HEK293 (cell line): ENCODE data around the gene ALDH18A1.

Experiments
- CTCF ChIA-PET: fragments of 350-600 bp; formaldehyde crosslinking; extraction: SDS; loops from one replicate; lab custom pipeline; 2021; ENCODE audit warnings: antibody characterized with exemption; lab: Yijun Ruan, JAX
- POLR2A ChIA-PET: fragments of 300-600 bp; formaldehyde crosslinking; extraction: SDS; loops from one replicate; lab custom pipeline; 2020; ENCODE audit warnings: antibody characterized with exemption, inconsistent platforms; lab: Yijun Ruan, JAX
- H3K27ac ChIP-seq: fragments of 200-500 bp; sonication (Bioruptor generic); 2 replicates; pipeline ENCODE4 v1.5.1; 2014; ENCODE audit warnings: low read depth, low read length, control low read depth, inconsistent platforms; ENCODE audit errors: extremely low read depth
- H3K36me3 ChIP-seq, 2 experiments: fragments of 200-500 bp in 1 of 2; sonication (Bioruptor generic) in 1 of 2; 1 replicate in 1 of 2; 2 replicates in 1 of 2; pipeline ENCODE4 v1.5.1; 2014 to 2017; ENCODE audit warnings: inconsistent platforms in 2 of 2, low read length in 2 of 2; ENCODE audit not compliant: control insufficient read depth in 2 of 2, insufficient read depth in 1 of 2
- H3K4me1 ChIP-seq: fragments of 200-500 bp; sonication (Bioruptor generic); 2 replicates; pipeline ENCODE4 v1.5.1; 2014; ENCODE audit warnings: mild to moderate bottlenecking, low read length, inconsistent platforms; ENCODE audit not compliant: control insufficient read depth, insufficient read depth
- H3K4me3 ChIP-seq: 2 replicates; pipeline ENCODE4 v1.5.1; 2011; ENCODE audit warnings: low read depth, mild to moderate bottlenecking, control low read depth, low read length, moderate library complexity
- H3K9me3 ChIP-seq: fragments of 200-500 bp; sonication (Bioruptor generic); 2 replicates; pipeline ENCODE4 v1.5.1; 2014; ENCODE audit warnings: low read depth, low read length, inconsistent platforms; ENCODE audit not compliant: control insufficient read depth, insufficient read depth
- KLF10 ChIP-seq: fragments of 450-650 bp; IDR thresholded peaks from 2 replicates; pipeline ENCODE4 v1.5.1; 2018; ENCODE audit warnings: missing biosample characterization, mild to moderate bottlenecking, missing genetic modification characterization
- KLF9 ChIP-seq: fragments of 450-650 bp; formaldehyde crosslinking; IDR thresholded peaks from 2 replicates; pipeline ENCODE4 v1.5.1; 2016; ENCODE audit warnings: missing biosample characterization, missing genetic modification characterization, low read depth
- OSR2 ChIP-seq: fragments of 450-650 bp; formaldehyde crosslinking; IDR thresholded peaks from 2 replicates; pipeline ENCODE4 v1.5.1; 2016; ENCODE audit warnings: missing biosample characterization, missing genetic modification characterization
- PRDM1 ChIP-seq: fragments of 450-650 bp; formaldehyde crosslinking; IDR thresholded peaks from 2 replicates; pipeline ENCODE4; 2016; ENCODE audit warnings: missing biosample characterization, missing genetic modification characterization
- SETDB1 ChIP-seq: IDR thresholded peaks from one replicate; pipeline ENCODE4 v1.6.1; 2017; ENCODE audit warnings: mild to moderate bottlenecking, low read length, moderate library complexity, mixed read lengths; ENCODE audit not compliant: insufficient read length
- TRIM28 ChIP-seq: IDR thresholded peaks from 2 replicates; pipeline ENCODE4 v1.6.1; 2011; ENCODE audit warnings: low read length, control low read depth, borderline replicate concordance
- ZNF112 ChIP-seq: fragments of 450-650 bp; formaldehyde crosslinking; IDR thresholded peaks from 2 replicates; pipeline ENCODE4 v1.5.0; 2017; ENCODE audit warnings: missing biosample characterization, missing genetic modification characterization
- ZNF133 ChIP-seq: fragments of 450-650 bp; formaldehyde crosslinking; IDR thresholded peaks from 2 replicates; pipeline ENCODE4 v1.5.1; 2016; ENCODE audit warnings: missing biosample characterization, missing genetic modification characterization
- ZNF175 ChIP-seq: fragments of 450-650 bp; formaldehyde crosslinking; IDR thresholded peaks from 2 replicates; pipeline ENCODE4 v1.5.1; 2016; ENCODE audit warnings: missing biosample characterization, missing genetic modification characterization
- ZNF223 ChIP-seq: fragments of 450-650 bp; formaldehyde crosslinking; IDR thresholded peaks from 2 replicates; pipeline ENCODE4 v1.5.1; 2016; ENCODE audit warnings: missing biosample characterization, missing genetic modification characterization
- ZNF521 ChIP-seq: fragments of 450-650 bp; formaldehyde crosslinking; IDR thresholded peaks from 2 replicates; pipeline ENCODE4 v1.5.1; 2017; ENCODE audit warnings: missing biosample characterization, mild to moderate bottlenecking, missing genetic modification characterization
- ZNF530 ChIP-seq: fragments of 450-650 bp; formaldehyde crosslinking; IDR thresholded peaks from 2 replicates; pipeline ENCODE4 v1.5.1; 2016; ENCODE audit warnings: low read depth, missing biosample characterization, missing genetic modification characterization
- ZNF585B ChIP-seq: fragments of 450-650 bp; formaldehyde crosslinking; IDR thresholded peaks from 2 replicates; pipeline ENCODE4 v1.5.1; 2016; ENCODE audit warnings: missing biosample characterization, missing genetic modification characterization
- ZNF629 ChIP-seq: fragments of 450-650 bp; formaldehyde crosslinking; IDR thresholded peaks from 2 replicates; pipeline ENCODE4 v1.5.1; 2017; ENCODE audit warnings: missing biosample characterization, missing genetic modification characterization
- ZNF701 ChIP-seq: fragments of 450-650 bp; formaldehyde crosslinking; IDR thresholded peaks from 2 replicates; pipeline ENCODE4 v1.5.1; 2016; ENCODE audit warnings: missing biosample characterization, missing genetic modification characterization
- ZNF830 ChIP-seq: fragments of 450-650 bp; IDR thresholded peaks from 2 replicates; pipeline ENCODE4 v1.5.0; 2018; ENCODE audit warnings: missing biosample characterization, missing genetic modification characterization, low read depth, mild to moderate bottlenecking, moderate library complexity
- TF ChIP-seq, protein P1 (sequence below): fragments of 450-650 bp; formaldehyde crosslinking; IDR thresholded peaks from 2 replicates; pipeline ENCODE4 v1.5.1; 2016; ENCODE audit warnings: missing biosample characterization, missing genetic modification characterization, low read depth
- TF ChIP-seq, protein P2 (sequence below): fragments of 450-650 bp; formaldehyde crosslinking; IDR thresholded peaks from 2 replicates; pipeline ENCODE4 v1.5.1; 2016; ENCODE audit warnings: missing biosample characterization, missing genetic modification characterization
- TF ChIP-seq, protein P3 (sequence below): fragments of 450-650 bp; formaldehyde crosslinking; IDR thresholded peaks from 2 replicates; pipeline ENCODE4 v1.5.1; 2017; ENCODE audit warnings: missing biosample characterization, missing genetic modification characterization
- TF ChIP-seq, protein P4 (sequence below): fragments of 450-650 bp; formaldehyde crosslinking; IDR thresholded peaks from 2 replicates; pipeline ENCODE4 v1.5.0; 2017; ENCODE audit warnings: missing biosample characterization, missing genetic modification characterization, borderline replicate concordance

The ALDH18A1 gene

DNA sequence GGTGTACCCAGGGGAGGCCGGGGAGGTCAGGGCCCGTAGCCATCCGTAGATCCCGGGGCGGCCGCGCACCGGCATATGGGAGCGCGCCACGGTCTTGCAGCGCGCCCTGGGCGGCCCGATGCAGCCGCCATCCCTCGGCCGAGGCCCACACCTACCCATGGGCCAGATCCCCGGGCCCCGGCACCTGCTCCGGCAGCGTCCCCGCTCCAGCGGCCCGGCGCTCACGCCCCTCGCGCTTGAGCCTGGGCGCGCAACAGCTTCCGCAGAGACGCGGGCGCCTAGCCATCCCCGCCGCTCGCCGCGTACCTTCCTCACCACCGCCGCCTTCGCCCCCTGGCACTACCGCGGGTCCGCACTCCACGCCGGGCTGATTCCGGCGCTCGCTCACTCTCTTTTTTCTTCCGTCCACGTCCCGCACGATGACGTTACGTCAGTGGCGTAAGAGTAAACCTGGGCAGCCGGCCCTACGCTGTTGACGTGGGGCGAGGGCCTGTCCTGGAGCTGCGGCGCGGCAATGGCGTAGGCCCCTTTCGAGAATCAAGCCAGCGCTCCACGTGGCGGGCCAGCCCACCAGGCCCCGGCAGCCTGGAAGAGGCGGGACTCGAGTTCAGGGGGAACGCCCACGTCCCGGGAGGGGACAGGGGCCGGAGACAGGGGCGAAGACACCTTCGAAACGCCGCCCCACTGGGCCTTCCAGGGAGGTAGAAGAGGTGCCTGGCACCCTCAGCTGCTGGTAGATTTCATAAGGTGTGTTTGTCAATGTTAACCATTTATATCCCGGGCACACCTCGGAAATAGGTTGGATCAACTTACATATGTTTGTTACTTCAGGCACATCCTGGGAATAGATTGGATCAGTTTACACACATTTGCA is at the start of gene ALDH18A1 (continued):
- TF ChIP-seq, protein P1, sequence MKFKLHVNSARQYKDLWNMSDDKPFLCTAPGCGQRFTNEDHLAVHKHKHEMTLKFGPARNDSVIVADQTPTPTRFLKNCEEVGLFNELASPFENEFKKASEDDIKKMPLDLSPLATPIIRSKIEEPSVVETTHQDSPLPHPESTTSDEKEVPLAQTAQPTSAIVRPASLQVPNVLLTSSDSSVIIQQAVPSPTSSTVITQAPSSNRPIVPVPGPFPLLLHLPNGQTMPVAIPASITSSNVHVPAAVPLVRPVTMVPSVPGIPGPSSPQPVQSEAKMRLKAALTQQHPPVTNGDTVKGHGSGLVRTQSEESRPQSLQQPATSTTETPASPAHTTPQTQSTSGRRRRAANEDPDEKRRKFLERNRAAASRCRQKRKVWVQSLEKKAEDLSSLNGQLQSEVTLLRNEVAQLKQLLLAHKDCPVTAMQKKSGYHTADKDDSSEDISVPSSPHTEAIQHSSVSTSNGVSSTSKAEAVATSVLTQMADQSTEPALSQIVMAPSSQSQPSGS (tag by site-specific recombination), result peak; percentile 83
- TF ChIP-seq ZNF112 (tag by site-specific recombination) (no peak), KLF9 (peak; percentile 95), KLF10 (tag by site-specific recombination) (0 out of 2 replicates have a peak, but pooled peaks have one; percentile 24)
- TF ChIP-seq, protein P2, sequence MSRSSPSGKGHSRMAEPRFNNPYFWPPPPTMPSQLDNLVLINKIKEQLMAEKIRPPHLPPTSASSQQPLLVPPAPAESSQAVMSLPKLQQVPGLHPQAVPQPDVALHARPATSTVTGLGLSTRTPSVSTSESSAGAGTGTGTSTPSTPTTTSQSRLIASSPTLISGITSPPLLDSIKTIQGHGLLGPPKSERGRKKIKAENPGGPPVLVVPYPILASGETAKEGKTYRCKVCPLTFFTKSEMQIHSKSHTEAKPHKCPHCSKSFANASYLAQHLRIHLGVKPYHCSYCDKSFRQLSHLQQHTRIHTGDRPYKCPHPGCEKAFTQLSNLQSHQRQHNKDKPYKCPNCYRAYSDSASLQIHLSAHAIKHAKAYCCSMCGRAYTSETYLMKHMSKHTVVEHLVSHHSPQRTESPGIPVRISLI, result peak; percentile 90

DNA sequence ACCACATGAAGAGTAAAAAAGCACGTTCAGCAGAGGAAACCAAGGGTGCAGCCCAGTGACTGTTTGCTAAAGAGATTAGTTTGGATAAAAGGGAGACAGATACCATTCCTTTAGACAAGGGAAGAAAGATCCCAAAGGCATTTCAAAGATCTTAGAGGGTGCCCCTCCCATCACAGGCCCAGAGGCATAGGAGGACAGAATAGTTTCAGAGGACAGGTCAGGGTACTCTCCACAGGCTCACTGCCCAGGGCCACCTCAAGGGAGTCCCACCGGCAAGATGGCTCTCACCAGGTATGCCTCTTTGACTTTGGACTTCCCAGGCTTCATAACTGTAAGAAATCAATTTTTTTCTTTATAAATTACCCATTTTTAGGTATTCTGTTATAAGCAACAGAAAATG is 41.9 kb upstream of the ALDH18A1 start:
- Histone ChIP-seq H3K9me3 (no peaks in the 10 kb centered on the region), H3K4me1 (no peaks in the 10 kb centered on the region), H3K4me3 (no peak overlapping the region), H3K27ac (no peak overlapping the region)
- CTCF ChIA-PET, result interaction anchor here (7.5 kb wide), 1 partner anchor 144 kb away, joined by 220 read pairs; no protein-coding TSS in a partner anchor
- TF ChIP-seq ZNF223 (tag by site-specific recombination) (no peak), ZNF585B (tag by site-specific recombination) (peak; percentile 90)
- TF ChIP-seq, all 188 proteins: peak for 1
- H3K36me3 ChIP-seq, result no peaks in the 10 kb centered on the region
- POLR2A ChIA-PET, result no interaction called here

DNA sequence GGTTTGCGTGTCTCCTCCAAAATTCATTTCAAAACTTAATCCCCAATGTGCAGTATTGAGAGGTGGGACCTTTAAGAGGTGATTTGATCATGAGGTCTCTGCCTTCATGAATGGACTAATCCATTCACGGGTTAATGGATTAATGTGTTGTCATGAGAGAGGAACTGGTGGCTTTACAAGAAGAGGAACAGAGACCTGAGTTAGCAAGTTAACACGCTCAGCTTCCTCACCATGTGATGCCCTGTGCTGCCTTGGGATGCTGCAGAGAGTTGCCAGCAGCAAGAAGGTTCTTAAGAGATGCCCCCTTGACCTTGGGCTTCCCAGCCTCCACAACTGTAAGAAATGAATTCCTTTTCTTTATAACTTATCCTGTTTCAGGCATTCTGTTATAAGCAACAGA is 40.9 kb upstream of the ALDH18A1 start:
- Histone ChIP-seq H3K9me3 (no peaks in the 10 kb centered on the region), H3K36me3 (peaks cover 0 to under 1% of the 10 kb centered on the region in 2 experiments; a peak in 1 of 3 replicates), H3K4me1 (peaks cover under 1% of the 10 kb centered on the region; the same call in 1 of the 2 replicates), H3K4me3 (no peak overlapping the region), H3K27ac (no peak overlapping the region)
- CTCF ChIA-PET, result interaction anchor here (7.5 kb wide), 1 partner anchor 145 kb away, joined by 220 read pairs; no protein-coding TSS in a partner anchor
- TF ChIP-seq, protein P3, sequence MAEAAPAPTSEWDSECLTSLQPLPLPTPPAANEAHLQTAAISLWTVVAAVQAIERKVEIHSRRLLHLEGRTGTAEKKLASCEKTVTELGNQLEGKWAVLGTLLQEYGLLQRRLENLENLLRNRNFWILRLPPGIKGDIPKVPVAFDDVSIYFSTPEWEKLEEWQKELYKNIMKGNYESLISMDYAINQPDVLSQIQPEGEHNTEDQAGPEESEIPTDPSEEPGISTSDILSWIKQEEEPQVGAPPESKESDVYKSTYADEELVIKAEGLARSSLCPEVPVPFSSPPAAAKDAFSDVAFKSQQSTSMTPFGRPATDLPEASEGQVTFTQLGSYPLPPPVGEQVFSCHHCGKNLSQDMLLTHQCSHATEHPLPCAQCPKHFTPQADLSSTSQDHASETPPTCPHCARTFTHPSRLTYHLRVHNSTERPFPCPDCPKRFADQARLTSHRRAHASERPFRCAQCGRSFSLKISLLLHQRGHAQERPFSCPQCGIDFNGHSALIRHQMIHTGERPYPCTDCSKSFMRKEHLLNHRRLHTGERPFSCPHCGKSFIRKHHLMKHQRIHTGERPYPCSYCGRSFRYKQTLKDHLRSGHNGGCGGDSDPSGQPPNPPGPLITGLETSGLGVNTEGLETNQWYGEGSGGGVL (tag by site-specific recombination), result no peak
- no peak for TF ChIP-seq ZNF521 (tag by site-specific recombination)
- TF ChIP-seq PRDM1 (tag by site-specific recombination), result no peak
- no peak for TF ChIP-seq OSR2
- TF ChIP-seq ZNF629, result no peak
- POLR2A ChIA-PET, result no interaction called here

DNA sequence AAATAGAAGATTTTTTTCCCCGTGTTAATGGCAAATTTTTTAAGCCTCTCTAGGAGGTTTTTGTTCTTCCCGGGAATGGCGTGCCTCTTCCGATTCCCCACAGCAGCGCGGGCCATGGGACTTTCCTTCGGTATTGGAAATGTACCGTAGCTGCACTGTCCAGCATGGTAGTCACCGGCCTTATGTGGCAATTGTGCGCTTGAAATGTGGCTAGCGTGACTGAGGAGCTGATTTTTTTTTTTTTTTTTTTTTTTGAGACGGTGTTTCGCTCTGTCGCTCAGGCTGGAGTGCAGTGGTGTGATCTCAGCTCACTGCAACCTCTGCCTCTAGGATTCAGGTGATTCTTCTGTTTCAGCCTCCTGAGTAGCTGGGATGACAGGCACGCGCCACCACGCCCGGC is 38.2 kb upstream of the ALDH18A1 start:
- POLR2A ChIA-PET, result interaction anchor here (1.0 kb wide), 1 partner anchor 535 kb away, joined by 4 read pairs; no protein-coding TSS in a partner anchor
- Histone ChIP-seq H3K4me3 (no peak overlapping the region), H3K4me1 (peaks cover 5% of the 10 kb centered on the region; the same call in 1 of the 2 replicates), H3K36me3 (peaks cover 23 to 26% of the 10 kb centered on the region in 2 experiments), H3K9me3 (no peaks in the 10 kb centered on the region)
- CTCF ChIA-PET, result interaction anchor here (0.6 to 7.5 kb wide), 26 partner anchors 8 to 1541 kb away, joined by 3 to 220 read pairs (median 6); partner anchors contain the start of gene CC2D2B
- TF ChIP-seq, protein P4, sequence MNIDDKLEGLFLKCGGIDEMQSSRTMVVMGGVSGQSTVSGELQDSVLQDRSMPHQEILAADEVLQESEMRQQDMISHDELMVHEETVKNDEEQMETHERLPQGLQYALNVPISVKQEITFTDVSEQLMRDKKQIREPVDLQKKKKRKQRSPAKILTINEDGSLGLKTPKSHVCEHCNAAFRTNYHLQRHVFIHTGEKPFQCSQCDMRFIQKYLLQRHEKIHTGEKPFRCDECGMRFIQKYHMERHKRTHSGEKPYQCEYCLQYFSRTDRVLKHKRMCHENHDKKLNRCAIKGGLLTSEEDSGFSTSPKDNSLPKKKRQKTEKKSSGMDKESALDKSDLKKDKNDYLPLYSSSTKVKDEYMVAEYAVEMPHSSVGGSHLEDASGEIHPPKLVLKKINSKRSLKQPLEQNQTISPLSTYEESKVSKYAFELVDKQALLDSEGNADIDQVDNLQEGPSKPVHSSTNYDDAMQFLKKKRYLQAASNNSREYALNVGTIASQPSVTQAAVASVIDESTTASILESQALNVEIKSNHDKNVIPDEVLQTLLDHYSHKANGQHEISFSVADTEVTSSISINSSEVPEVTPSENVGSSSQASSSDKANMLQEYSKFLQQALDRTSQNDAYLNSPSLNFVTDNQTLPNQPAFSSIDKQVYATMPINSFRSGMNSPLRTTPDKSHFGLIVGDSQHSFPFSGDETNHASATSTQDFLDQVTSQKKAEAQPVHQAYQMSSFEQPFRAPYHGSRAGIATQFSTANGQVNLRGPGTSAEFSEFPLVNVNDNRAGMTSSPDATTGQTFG, result no peak
- TF ChIP-seq ZNF530 (tag by site-specific recombination), result no peak
- no peak for TF ChIP-seq ZNF701 (tag by site-specific recombination)
- TF ChIP-seq TRIM28, result no peak
- no peak for TF ChIP-seq SETDB1
- no peak for TF ChIP-seq ZNF830 (tag by site-specific recombination)
- no peak for TF ChIP-seq ZNF133
- no peak for TF ChIP-seq ZNF175 (tag by site-specific recombination)
- TF ChIP-seq, all 188 proteins: peak for 0
- H3K27ac ChIP-seq, result no peak overlapping the region
